Right atrium auricular region (tissue), 2 donors: ENCODE data around the gene TSPYL6. TPM values are rescaled to one million over a fixed set of nuclear protein-coding genes. Genes with fewer than 3 reads are reported as not detected.

Source experiments
- DNase-seq: peaks from one replicate; pipeline ENCODE4 v3.0.0-alpha.2; 2019; ENCODE audit warnings: low spot score
- H3K27ac ChIP-seq, 2 donors: fragments of 200-600 bp; sonication (generic); 1 replicate in 1 of 2; 2 replicates in 1 of 2; pipeline ENCODE4 v1.5.1; 2016 to 2019
- H3K27me3 ChIP-seq, 2 donors: fragments of 200-600 bp; sonication (generic); one replicate each; pipeline versions ENCODE4 v1.5.1 to v1.6.0; 2017 to 2019
- H3K36me3 ChIP-seq: fragments of 200-600 bp; sonication (generic); one replicate; pipeline ENCODE4 v1.5.1; 2016
- H3K4me1 ChIP-seq, 2 donors: fragments of 200-600 bp; sonication (generic); one replicate each; pipeline versions ENCODE4 v1.5.1 to v1.6.0; 2017 to 2019
- H3K4me3 ChIP-seq, 2 donors: fragments of 200-600 bp; sonication (generic); 1 replicate in 1 of 2; 2 replicates in 1 of 2; pipeline ENCODE4 v1.5.1; 2017 to 2019; ENCODE audit warnings: mild to moderate bottlenecking in 1 of 2, moderate library complexity in 1 of 2
- H3K9me3 ChIP-seq, 2 donors: fragments of 200-600 bp; sonication (generic); one replicate each; pipeline ENCODE4 v1.5.1; 2019
- CTCF ChIP-seq, 2 donors: fragments of 200-600 bp; sonication (generic); IDR thresholded peaks; one replicate each; pipeline ENCODE4 v1.5.1; 2019; ENCODE audit warnings: antibody characterized with exemption in 2 of 2
- total RNA-seq, 2 donors: library from RNA; depleted of rRNA; stranded (reverse); fragments of >200 nt; gene quantifications; one replicate each; pipeline ENCODE4 v1.1.0, GENCODE V29; 2016

The TSPYL6 gene
- total RNA-seq, 2 donors from 2014 or later = not detected

- no peaks in the 10 kb centered on the region for H3K27me3 ChIP-seq
- H3K4me1 ChIP-seq = peaks cover 0 to 25% of the 10 kb centered on the region in 2 donors
- H3K4me3 ChIP-seq = no peak overlapping the region
- no peak overlapping the region for H3K27ac ChIP-seq
- DNase-seq = no peak
- TF ChIP-seq CTCF (IDR thresholded peaks at IDR 0.05) = no peak
- no peaks in the 10 kb centered on the region for H3K9me3 ChIP-seq
- H3K36me3 ChIP-seq = no peaks in the 10 kb centered on the region
Observed at GRCh38 chr2:54237428-54237827, 18.6 kb downstream of the TSPYL6 start.

GRCh38 chr2:54233832-54234649, 22.0 kb downstream of the TSPYL6 start:
- no peak for TF ChIP-seq CTCF (IDR thresholded peaks at IDR 0.05)
- Histone ChIP-seq H3K27ac (no peak overlapping the region), H3K27me3 (no peaks in the 10 kb centered on the region), H3K36me3 (no peaks in the 10 kb centered on the region), H3K4me3 (no peak overlapping the region), H3K9me3 (no peaks in the 10 kb centered on the region), H3K4me1 (peaks cover 0 to 2% of the 10 kb centered on the region in 2 donors)
- no peak for DNase-seq

- Histone ChIP-seq H3K4me1 (peaks cover 0 to 14% of the 10 kb centered on the region in 2 donors), H3K4me3 (no peak overlapping the region), H3K27ac (peak overlapping the region in 1 of 2 donors; percentile 26), H3K27me3 (no peaks in the 10 kb centered on the region), H3K9me3 (no peaks in the 10 kb centered on the region), H3K36me3 (no peaks in the 10 kb centered on the region)
- no peak for TF ChIP-seq CTCF (IDR thresholded peaks at IDR 0.05)
- peak; percentile 71 for DNase-seq
Observed at GRCh38 chr2:54228945-54229344, 27.1 kb downstream of the TSPYL6 start.

- H3K9me3 ChIP-seq = no peaks in the 10 kb centered on the region
- H3K27ac ChIP-seq = no peak overlapping the region
- peaks cover 0 to 14% of the 10 kb centered on the region in 2 donors for H3K4me1 ChIP-seq
- no peaks in the 10 kb centered on the region for H3K36me3 ChIP-seq
- H3K4me3 ChIP-seq = no peak overlapping the region
- no peaks in the 10 kb centered on the region for H3K27me3 ChIP-seq
- no peak for DNase-seq
- no peak for TF ChIP-seq CTCF (IDR thresholded peaks at IDR 0.05)
Observed at GRCh38 chr2:54227798-54228197, 28.2 kb downstream of the TSPYL6 start.

- H3K27ac ChIP-seq = no peak overlapping the region
- H3K9me3 ChIP-seq = no peaks in the 10 kb centered on the region
- no peak for TF ChIP-seq CTCF (IDR thresholded peaks at IDR 0.05)
- no peaks in the 10 kb centered on the region for H3K27me3 ChIP-seq
- no peaks in the 10 kb centered on the region for H3K36me3 ChIP-seq
- H3K4me3 ChIP-seq = no peak overlapping the region
- H3K4me1 ChIP-seq = peaks cover 0 to 14% of the 10 kb centered on the region in 2 donors
- no peak for DNase-seq
Observed at GRCh38 chr2:54226260-54226659, 29.8 kb downstream of the TSPYL6 start.
